GM23338 (cell line): ENCODE data around the gene MCTP1. TPM values are rescaled to one million over a fixed set of nuclear protein-coding genes. Genes with fewer than 3 reads are reported as not detected.

Experiments
- ATAC-seq: fragments of 200-7000 bp; cut with Tn5 transposase; 3 replicates; pipeline ENCODE4 v1.9.1; 2020
- DNase-seq: peaks from one replicate; pipeline ENCODE4 v3.0.0-alpha.2; 2015; ENCODE audit warnings: low spot score
- H2AFZ ChIP-seq: fragments of 200-600 bp; sonication (generic); 2 replicates; pipeline ENCODE4 v1.8.0; 2016; ENCODE audit warnings: antibody characterized with exemption, mild to moderate bottlenecking, moderate library complexity
- H3F3A ChIP-seq: fragments of 200-600 bp; sonication (generic); replicated peaks from 2 replicates; pipeline ENCODE4 v1.8.0; 2017; ENCODE audit warnings: antibody characterized with exemption, mixed run types, low read depth
- H3K27ac ChIP-seq: fragments of 200-600 bp; sonication (generic); 2 replicates; pipeline ENCODE4 v1.6.1; 2016; ENCODE audit warnings: low read depth
- H3K27me3 ChIP-seq: fragments of 200-600 bp; sonication (generic); 2 replicates; pipeline ENCODE4 v1.8.0; 2016; ENCODE audit warnings: mild to moderate bottlenecking, mixed run types, moderate library complexity; ENCODE audit not compliant: insufficient read depth
- H3K36me3 ChIP-seq: fragments of 200-600 bp; sonication (generic); 2 replicates; pipeline ENCODE4 v1.8.0; 2016; ENCODE audit warnings: mild to moderate bottlenecking; ENCODE audit not compliant: insufficient read depth
- H3K4me1 ChIP-seq: fragments of 200-600 bp; sonication (generic); 2 replicates; pipeline ENCODE4 v1.8.0; 2016; ENCODE audit warnings: mild to moderate bottlenecking, moderate library complexity; ENCODE audit not compliant: insufficient read depth
- H3K4me2 ChIP-seq: fragments of 200-600 bp; sonication (generic); 2 replicates; pipeline ENCODE4 v1.7.1; 2017; ENCODE audit warnings: mixed run types
- H3K4me3 ChIP-seq: fragments of 200-600 bp; sonication (generic); 2 replicates; pipeline ENCODE4 v1.6.1; 2016; ENCODE audit warnings: mixed run types
- H3K79me2 ChIP-seq: fragments of 200-600 bp; sonication (generic); replicated peaks from 2 replicates; pipeline ENCODE4 v1.8.0; 2017; ENCODE audit warnings: mild to moderate bottlenecking; ENCODE audit not compliant: insufficient read depth
- H3K9me2 ChIP-seq: fragments of 200-600 bp; sonication (generic); 2 replicates; pipeline ENCODE4 v1.8.0; 2017; ENCODE audit not compliant: insufficient read depth
- H4K20me1 ChIP-seq: fragments of 200-600 bp; sonication (generic); replicated peaks from 2 replicates; pipeline ENCODE4 v1.8.0; 2017; ENCODE audit warnings: mild to moderate bottlenecking; ENCODE audit not compliant: insufficient read depth
- H3K27ac Mint-ChIP-seq: 2 replicates; pipeline ENCODE4 v1.8.0; 2020; ENCODE audit warnings: inconsistent platforms, mild to moderate bottlenecking, moderate library complexity, mixed read lengths
- H3K27me3 Mint-ChIP-seq: 3 replicates; pipeline ENCODE4 v1.8.0; 2022; ENCODE audit warnings: low read depth, mild to moderate bottlenecking, moderate library complexity, mixed read lengths, inconsistent platforms; ENCODE audit not compliant: insufficient read depth, poor library complexity
- H3K36me3 Mint-ChIP-seq: 3 replicates; pipeline ENCODE4 v1.8.0; 2021; ENCODE audit warnings: low read depth, mild to moderate bottlenecking, inconsistent platforms, moderate library complexity, mixed read lengths
- H3K4me1 Mint-ChIP-seq: 3 replicates; pipeline ENCODE4 v1.8.0; 2020; ENCODE audit warnings: mild to moderate bottlenecking, inconsistent platforms, mixed read lengths
- H3K4me3 Mint-ChIP-seq: 3 replicates; pipeline ENCODE4 v1.8.0; 2021; ENCODE audit warnings: moderate library complexity, mild to moderate bottlenecking, inconsistent platforms, mixed read lengths
- H3K9me3 Mint-ChIP-seq: 3 replicates; pipeline ENCODE4 v1.8.0; 2020; ENCODE audit warnings: moderate library complexity, mild to moderate bottlenecking, inconsistent platforms, mixed read lengths
- CREB1 ChIP-seq: fragments of 250-450 bp; sonication (Bioruptor Pico); IDR thresholded peaks from 2 replicates; pipeline ENCODE4 v1.5.0; 2020; ENCODE audit warnings: low read depth, mild to moderate bottlenecking, moderate library complexity
- EZH2 ChIP-seq: fragments of 200-600 bp; sonication (generic); IDR thresholded peaks from one replicate; pipeline ENCODE4 v1.8.0; 2017; ENCODE audit warnings: antibody characterized with exemption, mild to moderate bottlenecking, low read depth; ENCODE audit not compliant: unreplicated experiment
- EZH2phosphoT487 ChIP-seq: fragments of 200-600 bp; sonication (generic); IDR thresholded peaks from one replicate; pipeline ENCODE4 v1.8.1; 2018; ENCODE audit warnings: antibody characterized with exemption; ENCODE audit not compliant: unreplicated experiment
- JUNB ChIP-seq: IDR thresholded peaks from one replicate; pipeline ENCODE4 v1.6.1; 2016; ENCODE audit warnings: antibody characterized with exemption; ENCODE audit not compliant: unreplicated experiment
- NANOG ChIP-seq: IDR thresholded peaks from 2 replicates; pipeline ENCODE4 v1.6.1; 2016; ENCODE audit warnings: antibody characterized with exemption, borderline replicate concordance
- POLR2AphosphoS5 ChIP-seq: IDR thresholded peaks from 2 replicates; pipeline ENCODE4 v1.6.1; 2016; ENCODE audit warnings: antibody characterized with exemption, low read depth
- STAT1 ChIP-seq: IDR thresholded peaks from one replicate; pipeline ENCODE4 v1.6.1; 2016; ENCODE audit warnings: antibody characterized with exemption; ENCODE audit not compliant: unreplicated experiment
- ZNF114 ChIP-seq: fragments of 250-450 bp; sonication (Bioruptor Pico); IDR thresholded peaks from 2 replicates; pipeline ENCODE4 v1.5.0; 2020; ENCODE audit warnings: mild to moderate bottlenecking, moderate library complexity
- ZNF331 ChIP-seq: fragments of 250-450 bp; sonication (Bioruptor Pico); IDR thresholded peaks from 2 replicates; pipeline ENCODE4 v1.5.0; 2020; ENCODE audit warnings: low read depth, mild to moderate bottlenecking, moderate library complexity
- polyA plus RNA-seq: library from polyadenylated mRNA; unstranded; fragments of >200 nt; fragmentation: Nextera tagmentation; extraction: Ambion mirVana; gene quantifications from 2 replicates; pipeline ENCODE4 v1.2.1, GENCODE V29; 2016
- total RNA-seq: library from RNA; depleted of rRNA; stranded (reverse); fragments of >200 nt; shearing (Covaris generic); gene quantifications from 2 replicates; pipeline ENCODE4 v1.2.3, GENCODE V29; 2014
- TF ChIP-seq, protein P1 (sequence below): IDR thresholded peaks from 2 replicates; pipeline ENCODE4 v1.6.1; 2016; ENCODE audit warnings: antibody characterized with exemption
- TF ChIP-seq, protein P2 (sequence below): IDR thresholded peaks from one replicate; pipeline ENCODE4 v1.6.1; 2018; ENCODE audit warnings: antibody characterized with exemption; ENCODE audit not compliant: unreplicated experiment
- TF ChIP-seq, protein P3 (sequence below): fragments of 250-450 bp; sonication (Bioruptor Pico); IDR thresholded peaks from 2 replicates; pipeline ENCODE4 v1.5.0; 2020; ENCODE audit warnings: mild to moderate bottlenecking, moderate library complexity

Gene MCTP1
- total and polyA plus RNA-seq, 2 experiments from 2014 or later: 3.7 to 4.2 TPM

DNA sequence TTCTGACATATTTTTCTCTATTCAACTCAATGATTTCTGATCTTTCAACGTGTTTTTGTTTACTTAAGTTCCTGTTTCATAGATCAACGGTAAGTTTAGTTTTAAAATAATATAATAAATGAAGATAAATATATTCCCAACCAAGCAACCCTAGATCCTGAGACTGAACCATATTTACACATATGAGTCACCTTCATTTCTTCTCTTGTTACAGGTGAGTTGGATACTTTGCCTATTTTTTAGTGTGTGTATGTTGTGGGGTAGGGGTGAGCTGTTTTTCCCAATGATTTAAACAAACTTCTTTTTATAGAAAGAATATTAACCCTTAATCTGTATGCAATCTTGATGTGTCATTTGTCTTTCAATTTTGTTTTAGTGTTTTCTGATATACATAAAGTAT lies 186.9 kb downstream of the MCTP1 start:
- ATAC-seq (no peak), DNase-seq (no peak)
- Histone ChIP-seq H3K4me3 (no peak overlapping the region), H2AFZ (no peak overlapping the region), H3K4me1 (peaks cover 5% of the 10 kb centered on the region; the same call in 1 of the 2 replicates), H3F3A (no peaks in the 10 kb centered on the region), H3K4me2 (no peak overlapping the region), H3K79me2 (no peaks in the 10 kb centered on the region), H3K36me3 (no peaks in the 10 kb centered on the region), H3K27me3 (no peaks in the 10 kb centered on the region), H3K27ac (no peak overlapping the region), H4K20me1 (no peaks in the 10 kb centered on the region), H3K9me2 (no peaks in the 10 kb centered on the region)
- H3K27me3 Mint-ChIP-seq: no peaks in the 10 kb centered on the region
- no peaks in the 10 kb centered on the region for H3K36me3 Mint-ChIP-seq
- no peak overlapping the region for H3K27ac Mint-ChIP-seq
- no peaks in the 10 kb centered on the region for H3K9me3 Mint-ChIP-seq
- H3K4me1 Mint-ChIP-seq: peaks cover 6% of the 10 kb centered on the region
- TF ChIP-seq POLR2AphosphoS5 (no peak), EZH2phosphoT487 (no peak), STAT1 (no peak), NANOG (no peak), EZH2 (no peak), CREB1 (CRISPR knock-in tag) (no peak), ZNF114 (CRISPR knock-in tag) (no peak), ZNF331 (CRISPR knock-in tag) (no peak), JUNB (no peak)
- TF ChIP-seq, protein P1, sequence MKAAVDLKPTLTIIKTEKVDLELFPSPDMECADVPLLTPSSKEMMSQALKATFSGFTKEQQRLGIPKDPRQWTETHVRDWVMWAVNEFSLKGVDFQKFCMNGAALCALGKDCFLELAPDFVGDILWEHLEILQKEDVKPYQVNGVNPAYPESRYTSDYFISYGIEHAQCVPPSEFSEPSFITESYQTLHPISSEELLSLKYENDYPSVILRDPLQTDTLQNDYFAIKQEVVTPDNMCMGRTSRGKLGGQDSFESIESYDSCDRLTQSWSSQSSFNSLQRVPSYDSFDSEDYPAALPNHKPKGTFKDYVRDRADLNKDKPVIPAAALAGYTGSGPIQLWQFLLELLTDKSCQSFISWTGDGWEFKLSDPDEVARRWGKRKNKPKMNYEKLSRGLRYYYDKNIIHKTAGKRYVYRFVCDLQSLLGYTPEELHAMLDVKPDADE: no peak
- TF ChIP-seq, protein P2, sequence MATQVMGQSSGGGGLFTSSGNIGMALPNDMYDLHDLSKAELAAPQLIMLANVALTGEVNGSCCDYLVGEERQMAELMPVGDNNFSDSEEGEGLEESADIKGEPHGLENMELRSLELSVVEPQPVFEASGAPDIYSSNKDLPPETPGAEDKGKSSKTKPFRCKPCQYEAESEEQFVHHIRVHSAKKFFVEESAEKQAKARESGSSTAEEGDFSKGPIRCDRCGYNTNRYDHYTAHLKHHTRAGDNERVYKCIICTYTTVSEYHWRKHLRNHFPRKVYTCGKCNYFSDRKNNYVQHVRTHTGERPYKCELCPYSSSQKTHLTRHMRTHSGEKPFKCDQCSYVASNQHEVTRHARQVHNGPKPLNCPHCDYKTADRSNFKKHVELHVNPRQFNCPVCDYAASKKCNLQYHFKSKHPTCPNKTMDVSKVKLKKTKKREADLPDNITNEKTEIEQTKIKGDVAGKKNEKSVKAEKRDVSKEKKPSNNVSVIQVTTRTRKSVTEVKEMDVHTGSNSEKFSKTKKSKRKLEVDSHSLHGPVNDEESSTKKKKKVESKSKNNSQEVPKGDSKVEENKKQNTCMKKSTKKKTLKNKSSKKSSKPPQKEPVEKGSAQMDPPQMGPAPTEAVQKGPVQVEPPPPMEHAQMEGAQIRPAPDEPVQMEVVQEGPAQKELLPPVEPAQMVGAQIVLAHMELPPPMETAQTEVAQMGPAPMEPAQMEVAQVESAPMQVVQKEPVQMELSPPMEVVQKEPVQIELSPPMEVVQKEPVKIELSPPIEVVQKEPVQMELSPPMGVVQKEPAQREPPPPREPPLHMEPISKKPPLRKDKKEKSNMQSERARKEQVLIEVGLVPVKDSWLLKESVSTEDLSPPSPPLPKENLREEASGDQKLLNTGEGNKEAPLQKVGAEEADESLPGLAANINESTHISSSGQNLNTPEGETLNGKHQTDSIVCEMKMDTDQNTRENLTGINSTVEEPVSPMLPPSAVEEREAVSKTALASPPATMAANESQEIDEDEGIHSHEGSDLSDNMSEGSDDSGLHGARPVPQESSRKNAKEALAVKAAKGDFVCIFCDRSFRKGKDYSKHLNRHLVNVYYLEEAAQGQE: no peak
- TF ChIP-seq, protein P3, sequence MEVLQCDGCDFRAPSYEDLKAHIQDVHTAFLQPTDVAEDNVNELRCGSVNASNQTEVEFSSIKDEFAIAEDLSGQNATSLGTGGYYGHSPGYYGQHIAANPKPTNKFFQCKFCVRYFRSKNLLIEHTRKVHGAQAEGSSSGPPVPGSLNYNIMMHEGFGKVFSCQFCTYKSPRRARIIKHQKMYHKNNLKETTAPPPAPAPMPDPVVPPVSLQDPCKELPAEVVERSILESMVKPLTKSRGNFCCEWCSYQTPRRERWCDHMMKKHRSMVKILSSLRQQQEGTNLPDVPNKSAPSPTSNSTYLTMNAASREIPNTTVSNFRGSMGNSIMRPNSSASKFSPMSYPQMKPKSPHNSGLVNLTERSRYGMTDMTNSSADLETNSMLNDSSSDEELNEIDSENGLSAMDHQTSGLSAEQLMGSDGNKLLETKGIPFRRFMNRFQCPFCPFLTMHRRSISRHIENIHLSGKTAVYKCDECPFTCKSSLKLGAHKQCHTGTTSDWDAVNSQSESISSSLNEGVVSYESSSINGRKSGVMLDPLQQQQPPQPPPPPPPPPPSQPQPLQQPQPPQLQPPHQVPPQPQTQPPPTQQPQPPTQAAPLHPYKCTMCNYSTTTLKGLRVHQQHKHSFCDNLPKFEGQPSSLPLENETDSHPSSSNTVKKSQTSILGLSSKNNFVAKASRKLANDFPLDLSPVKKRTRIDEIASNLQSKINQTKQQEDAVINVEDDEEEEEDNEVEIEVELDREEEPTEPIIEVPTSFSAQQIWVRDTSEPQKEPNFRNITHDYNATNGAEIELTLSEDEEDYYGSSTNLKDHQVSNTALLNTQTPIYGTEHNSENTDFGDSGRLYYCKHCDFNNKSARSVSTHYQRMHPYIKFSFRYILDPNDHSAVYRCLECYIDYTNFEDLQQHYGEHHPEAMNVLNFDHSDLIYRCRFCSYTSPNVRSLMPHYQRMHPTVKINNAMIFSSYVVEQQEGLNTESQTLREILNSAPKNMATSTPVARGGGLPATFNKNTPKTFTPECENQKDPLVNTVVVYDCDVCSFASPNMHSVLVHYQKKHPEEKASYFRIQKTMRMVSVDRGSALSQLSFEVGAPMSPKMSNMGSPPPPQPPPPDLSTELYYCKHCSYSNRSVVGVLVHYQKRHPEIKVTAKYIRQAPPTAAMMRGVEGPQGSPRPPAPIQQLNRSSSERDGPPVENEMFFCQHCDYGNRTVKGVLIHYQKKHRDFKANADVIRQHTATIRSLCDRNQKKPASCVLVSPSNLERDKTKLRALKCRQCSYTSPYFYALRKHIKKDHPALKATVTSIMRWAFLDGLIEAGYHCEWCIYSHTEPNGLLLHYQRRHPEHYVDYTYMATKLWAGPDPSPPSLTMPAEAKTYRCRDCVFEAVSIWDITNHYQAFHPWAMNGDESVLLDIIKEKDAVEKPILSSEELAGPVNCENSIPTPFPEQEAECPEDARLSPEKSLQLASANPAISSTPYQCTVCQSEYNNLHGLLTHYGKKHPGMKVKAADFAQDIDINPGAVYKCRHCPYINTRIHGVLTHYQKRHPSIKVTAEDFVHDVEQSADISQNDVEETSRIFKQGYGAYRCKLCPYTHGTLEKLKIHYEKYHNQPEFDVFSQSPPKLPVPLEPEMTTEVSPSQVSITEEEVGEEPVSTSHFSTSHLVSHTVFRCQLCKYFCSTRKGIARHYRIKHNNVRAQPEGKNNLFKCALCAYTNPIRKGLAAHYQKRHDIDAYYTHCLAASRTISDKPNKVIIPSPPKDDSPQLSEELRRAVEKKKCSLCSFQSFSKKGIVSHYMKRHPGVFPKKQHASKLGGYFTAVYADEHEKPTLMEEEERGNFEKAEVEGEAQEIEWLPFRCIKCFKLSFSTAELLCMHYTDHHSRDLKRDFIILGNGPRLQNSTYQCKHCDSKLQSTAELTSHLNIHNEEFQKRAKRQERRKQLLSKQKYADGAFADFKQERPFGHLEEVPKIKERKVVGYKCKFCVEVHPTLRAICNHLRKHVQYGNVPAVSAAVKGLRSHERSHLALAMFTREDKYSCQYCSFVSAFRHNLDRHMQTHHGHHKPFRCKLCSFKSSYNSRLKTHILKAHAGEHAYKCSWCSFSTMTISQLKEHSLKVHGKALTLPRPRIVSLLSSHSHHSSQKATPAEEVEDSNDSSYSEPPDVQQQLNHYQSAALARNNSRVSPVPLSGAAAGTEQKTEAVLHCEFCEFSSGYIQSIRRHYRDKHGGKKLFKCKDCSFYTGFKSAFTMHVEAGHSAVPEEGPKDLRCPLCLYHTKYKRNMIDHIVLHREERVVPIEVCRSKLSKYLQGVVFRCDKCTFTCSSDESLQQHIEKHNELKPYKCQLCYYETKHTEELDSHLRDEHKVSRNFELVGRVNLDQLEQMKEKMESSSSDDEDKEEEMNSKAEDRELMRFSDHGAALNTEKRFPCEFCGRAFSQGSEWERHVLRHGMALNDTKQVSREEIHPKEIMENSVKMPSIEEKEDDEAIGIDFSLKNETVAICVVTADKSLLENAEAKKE (CRISPR knock-in tag): no peak
- H3K4me3 Mint-ChIP-seq: no peak overlapping the region
